Spleen (tissue), 13 donors: ENCODE data around the gene GALNT16. TPM values are rescaled to one million over a fixed set of nuclear protein-coding genes. Genes with fewer than 3 reads are reported as not detected.
"Not testable (repeated sequence)": the region's sequence is repeated elsewhere in the genome, so short reads cannot be mapped to it uniquely, and the experiment has no call there.

Source experiments
- DNase-seq: peaks from one replicate; pipeline ENCODE4 v3.0.0-alpha.2; 2020
- H3K27ac ChIP-seq, 8 donors: fragments of 200-600 bp; sonication (generic) in 7 of 8; 1 replicate in 4 of 8; 2 replicates in 4 of 8; pipeline versions ENCODE4 v1.5.0 to v1.8.0; 2016 to 2021; ENCODE audit warnings: inconsistent platforms in 4 of 8, mild to moderate bottlenecking in 4 of 8, moderate library complexity in 1 of 8
- H3K27me3 ChIP-seq, 7 donors: fragments of 200-600 bp; sonication (generic) in 6 of 7; replicated peaks in 1 of 7; 1 replicate in 4 of 7; 2 replicates in 3 of 7; pipeline versions ENCODE4 v1.5.0 to v1.8.0; 2016 to 2021; ENCODE audit warnings: inconsistent platforms in 3 of 7, mild to moderate bottlenecking in 1 of 7
- H3K36me3 ChIP-seq, 6 donors: fragments of 200-600 bp; sonication (generic) in 5 of 6; 1 replicate in 4 of 6; 2 replicates in 2 of 6; pipeline versions ENCODE4 v1.5.0 to v1.8.0; 2016 to 2021; ENCODE audit warnings: inconsistent platforms in 2 of 6
- H3K4me1 ChIP-seq, 6 donors: fragments of 200-600 bp; sonication (generic) in 5 of 6; 1 replicate in 3 of 6; 2 replicates in 3 of 6; pipeline versions ENCODE4 v1.5.0 to v1.8.0; 2016 to 2021; ENCODE audit warnings: inconsistent platforms in 3 of 6
- H3K4me3 ChIP-seq, 8 donors: fragments of 200-600 bp; sonication (generic) in 7 of 8; 1 replicate in 4 of 8; 2 replicates in 4 of 8; pipeline versions ENCODE4 v1.5.0 to v1.8.0; 2016 to 2021; ENCODE audit warnings: inconsistent platforms in 4 of 8, mild to moderate bottlenecking in 4 of 8, moderate library complexity in 2 of 8
- H3K9me3 ChIP-seq, 8 donors: fragments of 200-600 bp; sonication (generic) in 7 of 8; 1 replicate in 4 of 8; 2 replicates in 4 of 8; pipeline versions ENCODE4 v1.5.0 to v1.8.0; 2016 to 2021; ENCODE audit warnings: inconsistent platforms in 4 of 8
- CTCF ChIP-seq, 11 experiments: fragments of 200-600 bp in 7 of 11; fragments of 450-650 bp in 4 of 11; sonication (generic) in 4 of 11; IDR thresholded peaks in 8 of 11; conservative IDR thresholded peaks in 3 of 11; 1 replicate in 7 of 11; 2 replicates in 4 of 11; pipeline versions ENCODE4 v1.4.0 to v1.8.0; 2016 to 2021; ENCODE audit warnings: antibody characterized with exemption in 11 of 11, inconsistent platforms in 4 of 11, mild to moderate bottlenecking in 1 of 11
- POLR2A ChIP-seq, 3 donors: fragments of 450-650 bp; IDR thresholded peaks; one replicate each; pipeline ENCODE4 v1.5.1; 2017; ENCODE audit warnings: antibody characterized with exemption in 3 of 3, mild to moderate bottlenecking in 1 of 3
- POLR2AphosphoS5 ChIP-seq, 3 donors: sonication (generic); formaldehyde crosslinking; IDR thresholded peaks; one replicate each; pipeline ENCODE4 v1.5.1; 2017; ENCODE audit warnings: antibody characterized with exemption in 3 of 3
- WGBS, 5 donors: extraction: QIAGEN DNeasy Blood & Tissue Kit in 3 of 5; methylation state at CpG; one replicate each; pipeline versions ENCODE4 v1.1.5 to v1.1.7; 2013 to 2018; 5-methylcytosine and 5-hydroxymethylcytosine counted together
- intact Hi-C: fragments of 100-400 bp; cut with DNase I; formaldehyde crosslinking; loops from one replicate; pipeline ENCODE4 v1.15.0; 2023; ENCODE audit warnings: low total_unique reads
- long read RNA-seq, 2 donors: transcript quantifications; one replicate each; lab custom pipeline, GENCODE V29; 2026
- polyA plus RNA-seq, 3 donors: library from polyadenylated mRNA; stranded (reverse); fragments of 200-250 nt; gene quantifications; one replicate each; pipeline ENCODE4 v1.2.1, GENCODE V29; 2013
- total RNA-seq, 7 donors: library from RNA; depleted of rRNA in 3 of 7; stranded (reverse); fragments of >200 nt in 3 of 7; fragmentation: NEBNext Ultra II Directional in 4 of 7; extraction: Animal tissue kit (Norgen Biotek cat#: 25700) in 4 of 7; gene quantifications; one replicate each; pipeline versions ENCODE4 v1.1.0 to v1.2.1, GENCODE V29; 2016 to 2021
- donor health status: healthy with polysubstance abuse.
- donor health status: DM: no; HTN: no; CAD: no; lungs with moderate emphysema.
- donor health status: DM: no; HTN: no; CAD: no.
- donor health status: Bipolar disorder and iron deficiency.
- donor health status: healthy.
- donor health status: DM: no; HTN: no; CAD: no.
- donor health status: DM: yes; HTN: yes; CAD: no.

Gene GALNT16
- total RNA-seq (10 to 100 TPM in 5 of 7 donors, 1 to 10 TPM in 2; 6.7 to 36.4 (median 14.7) TPM), polyA plus RNA-seq (1 to 10 TPM; 2.1 to 5.3 (median 2.1) TPM)
- long read RNA-seq, donor 1, partial matches to known transcripts: 0 of 1 reads
- long read RNA-seq, donor 1, other reads (novel, unspliced or antisense): 0 of 1 reads
- long read RNA-seq, donor 2: 0 reads

DNA sequence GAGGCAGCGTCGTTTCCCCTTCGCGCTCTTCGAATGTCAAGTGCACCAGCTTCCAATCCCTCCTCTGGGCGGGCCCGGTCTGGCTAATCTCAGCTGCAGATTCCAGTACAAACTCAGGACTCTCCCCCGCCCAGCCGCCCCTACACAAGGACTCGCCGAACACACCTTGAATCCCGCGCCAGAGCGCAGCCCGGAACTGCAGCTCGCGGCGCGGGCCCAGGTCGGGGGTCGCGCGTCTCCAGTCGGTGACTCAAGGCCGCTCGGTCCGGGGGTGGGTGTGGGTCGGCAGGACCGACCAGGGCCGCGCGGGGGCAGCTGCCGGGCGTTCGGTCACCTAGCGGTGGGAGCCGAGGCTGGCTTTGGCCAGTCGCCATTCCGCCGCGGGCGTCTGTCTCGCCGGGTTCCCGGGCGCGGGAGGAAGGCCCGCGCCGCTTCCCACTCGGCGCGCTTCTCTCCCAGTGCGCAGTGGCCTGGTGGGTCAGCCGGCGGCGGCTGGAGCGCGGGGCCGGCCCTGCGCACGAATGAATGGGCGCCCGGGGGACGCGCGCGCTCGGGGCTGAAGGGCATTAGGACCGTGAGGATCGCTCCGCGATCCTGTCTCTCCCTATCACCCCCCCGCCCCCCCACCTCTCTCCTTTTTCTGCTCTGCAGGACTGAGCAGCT, at the start of gene GALNT16:
Gene GALNT16 (plus strand): TSS at position 632 of the 663 bp plus-strand sequence. CDS start 133 bp downstream, outside the sequence.
- no peaks in the 10 kb centered on the region for H3K36me3 ChIP-seq
- H3K4me3 ChIP-seq: peak within 1 kb of the TSS; percentile 40 to 76 (median 54)
- intact Hi-C loops: no loop called here
- H3K27me3 ChIP-seq: peaks cover 3 to 84% (median 34%) of the 10 kb centered on the region in 7 donors
- WGBS, 5 donors: 2 to 8% (median 3%) methylated on average over 20 to 74 of the region's 74 CpGs
- DNase-seq: peak; percentile 74
- H3K9me3 ChIP-seq: no peaks in the 10 kb centered on the region
- TF ChIP-seq POLR2AphosphoS5 (IDR thresholded peaks at IDR 0.05) (no peak), CTCF (IDR thresholded peaks at IDR 0.05 in 8 of 11, conservative IDR thresholded peaks at IDR 0.05 in 3 of 11) (peak in 4 of 11 experiments; percentile 13 to 29 (median 21))
- peaks cover 6 to 39% (median 31%) of the 10 kb centered on the region in 6 donors for H3K4me1 ChIP-seq
- H3K27ac ChIP-seq: peak within 1 kb of the TSS in 7 of 8 donors; percentile 32 to 61 (median 47)

- Histone ChIP-seq H3K27ac (no peak overlapping the region), H3K4me1 (no peaks in the 10 kb centered on the region), H3K9me3 (peaks cover 0 to 3% (median 0%) of the 10 kb centered on the region in 8 donors), H3K4me3 (no peak overlapping the region), H3K27me3 (no peaks in the 10 kb centered on the region), H3K36me3 (peaks cover 0 to 57% (median 0%) of the 10 kb centered on the region in 6 donors)
- 76 to 97% (median 89%) methylated on average over 2 of the region's 2 CpGs for WGBS, 5 donors
- TF ChIP-seq POLR2AphosphoS5 (IDR thresholded peaks at IDR 0.05) (no peak), POLR2A (IDR thresholded peaks at IDR 0.05) (no peak), CTCF (IDR thresholded peaks at IDR 0.05 in 8 of 11, conservative IDR thresholded peaks at IDR 0.05 in 3 of 11) (no peak)
- DNase-seq: no peak
- intact Hi-C loops: no loop called here
Measured at GRCh38 chr14:69214393-69214792, 45.6 kb upstream of the GALNT16 start.

- H3K4me3 ChIP-seq, H3K27me3 ChIP-seq, H3K4me1 ChIP-seq, H3K27ac ChIP-seq, DNase-seq, intact Hi-C loops, H3K9me3 ChIP-seq: not testable (repeated sequence)
- H3K36me3 ChIP-seq: peaks cover 0 to 30% (median 0%) of the 10 kb centered on the region in 6 donors
- WGBS, 5 donors: 96 to 100% (median 99%) methylated on average over 1 to 3 of the region's 3 CpGs
Measured at GRCh38 chr14:69217663-69218062, 42.3 kb upstream of the GALNT16 start.

- no peak for DNase-seq
- Histone ChIP-seq H3K27me3 (no peaks in the 10 kb centered on the region), H3K4me1 (no peaks in the 10 kb centered on the region), H3K36me3 (peaks cover 0 to 41% (median 8%) of the 10 kb centered on the region in 6 donors), H3K27ac (no peak overlapping the region), H3K4me3 (no peak overlapping the region), H3K9me3 (no peaks in the 10 kb centered on the region)
- intact Hi-C loops: no loop called here
- 94 to 96% (median 95%) methylated on average over 4 of the region's 4 CpGs for WGBS, 5 donors
- TF ChIP-seq POLR2AphosphoS5 (IDR thresholded peaks at IDR 0.05): no peak
- TF ChIP-seq POLR2A (IDR thresholded peaks at IDR 0.05): no peak
- TF ChIP-seq CTCF (IDR thresholded peaks at IDR 0.05 in 8 of 11, conservative IDR thresholded peaks at IDR 0.05 in 3 of 11): no peak
Measured at GRCh38 chr14:69224946-69225345, 35.0 kb upstream of the GALNT16 start.
